ENCODE results near the gene CCND3.
A peak's percentile ranks its signal among the peaks of the same experiment; 100 is the strongest.

Gene CCND3

DNA sequence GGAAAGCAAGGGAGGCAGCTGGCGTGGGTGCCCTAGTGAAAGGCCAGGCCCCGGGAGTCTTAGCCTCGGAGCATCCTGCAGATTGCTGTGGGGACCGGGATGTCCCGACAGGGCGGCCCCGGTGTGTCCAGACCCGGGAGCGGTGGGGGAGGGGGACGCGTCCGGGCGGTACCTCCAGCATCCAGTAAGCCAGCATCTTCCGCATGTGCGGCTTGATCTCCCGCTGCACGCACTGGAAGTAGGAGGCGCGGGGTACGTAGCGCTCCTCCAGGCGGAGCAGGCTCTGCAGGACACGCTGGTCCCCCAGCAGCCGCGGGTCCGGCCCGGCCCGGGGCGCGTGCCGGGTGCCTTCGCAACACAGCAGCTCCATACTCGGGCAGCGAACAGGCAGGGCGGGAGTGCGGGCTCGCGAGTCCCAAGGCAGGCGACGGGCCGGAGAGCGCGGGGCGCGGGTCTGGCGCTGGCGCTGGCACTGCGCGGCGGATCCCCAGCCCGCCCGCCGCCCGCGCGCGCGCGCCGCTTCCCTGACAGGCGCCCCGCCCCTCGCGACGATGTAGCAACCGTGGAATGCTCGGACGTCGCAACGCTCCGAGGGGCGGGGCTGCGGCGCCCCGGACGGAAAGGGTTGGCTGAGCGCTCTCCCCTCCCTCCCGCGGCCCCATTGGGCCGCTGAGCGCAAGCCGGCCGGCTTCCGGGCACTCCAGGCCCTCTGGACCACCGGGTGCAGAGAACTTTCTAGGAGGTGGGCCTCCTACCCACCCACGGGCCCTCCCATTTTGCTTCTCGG, at the start of gene CCND3:
TSS of gene CCND3 (minus strand) at position 529 of the 787 bp plus-strand sequence. CDS start at position 370, 159 bp downstream.
- DNase-seq, result peak; percentile 32

DNA sequence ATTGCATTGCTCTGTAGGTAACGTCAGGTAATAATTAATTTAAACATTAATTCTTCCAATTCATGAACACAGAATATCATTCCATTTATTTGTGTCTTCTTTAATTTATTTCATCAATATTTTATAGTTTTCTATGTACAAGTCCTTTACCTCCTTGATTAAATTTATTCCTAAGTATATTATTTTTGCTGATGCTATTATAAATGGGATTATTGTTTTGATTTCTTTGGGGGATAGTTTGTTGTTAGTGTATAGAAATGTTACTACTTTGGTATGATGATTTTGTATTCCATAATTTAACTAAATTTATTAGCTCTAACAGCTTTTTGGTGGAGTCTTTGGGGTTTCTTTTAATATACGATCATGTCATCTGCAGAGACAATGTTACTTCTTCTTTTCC, 44.7 kb upstream of the CCND3 start:
- no peak for DNase-seq

DNA sequence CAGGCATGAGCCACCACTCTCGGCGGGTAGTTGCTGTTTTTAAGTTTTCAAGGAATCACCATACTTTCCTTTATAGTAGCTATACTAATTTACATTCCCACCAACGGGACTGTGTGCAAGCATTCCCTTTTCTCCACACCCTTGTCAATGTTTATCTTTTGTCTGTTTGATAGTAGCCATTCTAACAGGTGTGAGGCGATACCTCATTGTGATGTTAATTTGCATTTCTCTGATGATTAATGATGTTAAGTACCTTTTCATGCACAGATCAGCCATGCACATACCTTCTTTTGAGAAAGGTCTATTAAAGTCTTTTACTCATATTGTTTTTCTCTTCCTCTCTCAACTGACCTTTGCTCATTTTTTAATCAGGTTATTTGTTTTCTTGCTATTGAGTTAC, 43.0 kb upstream of the CCND3 start:
- DNase-seq, result no peak

DNA sequence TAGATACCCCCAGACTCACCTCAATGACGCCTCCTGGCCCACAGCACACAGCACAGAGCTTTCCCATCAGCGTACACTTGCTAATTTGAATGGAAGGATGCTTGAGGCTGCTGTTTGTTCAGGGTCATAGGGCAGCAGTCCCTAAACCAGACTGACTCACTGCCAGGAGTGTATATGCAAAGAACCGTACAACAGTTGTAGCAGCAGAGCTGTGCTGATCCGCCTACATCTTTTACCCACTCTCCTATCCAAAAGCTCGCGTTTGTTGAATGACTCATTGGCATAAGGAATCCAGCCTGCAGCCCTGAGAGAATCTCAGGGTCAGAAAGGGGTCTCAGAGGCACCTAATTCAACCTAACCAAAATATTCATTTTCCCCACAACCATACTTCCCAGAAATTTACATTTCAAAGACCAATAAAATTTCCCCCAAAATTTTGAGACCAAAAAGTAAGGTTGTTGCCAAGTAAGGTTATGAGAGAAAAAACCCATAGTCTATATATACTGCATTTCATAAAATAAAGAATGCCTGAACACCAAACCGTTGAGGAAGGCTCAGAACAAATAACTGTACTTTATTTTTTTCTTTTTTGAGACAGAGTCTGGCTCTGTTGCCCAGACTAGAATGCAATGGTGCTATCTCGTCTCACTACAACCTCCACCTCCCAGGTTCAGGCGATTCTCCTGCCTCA, 35.3 kb upstream of the CCND3 start:
- DNase-seq, result no peak

DNA sequence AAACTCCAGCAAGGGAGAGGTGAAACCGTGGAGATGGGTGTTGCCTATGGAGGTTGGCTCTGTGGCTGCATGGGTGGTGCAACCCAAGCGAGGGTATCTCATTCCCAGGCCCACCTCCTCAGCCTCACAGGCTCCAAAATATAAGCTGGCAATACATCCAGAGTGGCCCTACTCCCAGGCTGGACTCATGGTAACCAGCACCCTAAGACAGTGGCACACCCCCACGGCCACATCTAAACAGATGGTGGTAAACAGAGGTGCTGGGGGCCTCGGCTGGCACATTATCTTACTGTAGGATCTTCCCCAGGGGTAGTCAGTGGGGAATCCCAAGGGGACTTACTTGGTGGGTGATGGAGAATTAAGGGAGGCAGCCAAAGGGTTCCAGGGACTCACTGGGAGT, 33.7 kb upstream of the CCND3 start:
- DNase-seq, result no peak

DNA sequence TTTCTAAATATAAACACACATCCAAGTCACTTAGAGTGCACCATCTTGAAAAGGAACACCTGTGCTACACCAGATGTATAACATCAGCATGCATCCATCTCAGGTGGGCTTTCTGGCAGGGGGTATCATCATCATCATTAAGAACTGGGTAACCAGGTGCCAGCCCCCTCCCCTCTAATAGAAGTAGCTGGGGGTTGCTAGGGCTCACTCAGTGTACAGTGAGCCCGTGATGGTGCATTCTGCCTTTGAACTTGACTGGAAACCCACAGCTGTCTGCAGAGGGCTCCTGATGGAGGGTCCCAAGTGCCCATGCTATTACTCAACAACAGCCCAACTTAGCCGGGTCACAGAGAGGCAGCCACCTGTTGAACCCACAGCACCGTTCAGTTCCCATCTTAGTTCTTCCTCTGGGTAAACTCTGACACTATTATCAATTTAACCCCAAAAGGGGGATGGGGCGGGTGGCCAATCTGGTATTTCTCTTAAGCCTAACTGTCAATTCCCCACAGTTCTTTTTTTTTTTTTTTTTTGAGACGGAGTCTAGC, 32.7 kb upstream of the CCND3 start:
- DNase-seq, result no peak

DNA sequence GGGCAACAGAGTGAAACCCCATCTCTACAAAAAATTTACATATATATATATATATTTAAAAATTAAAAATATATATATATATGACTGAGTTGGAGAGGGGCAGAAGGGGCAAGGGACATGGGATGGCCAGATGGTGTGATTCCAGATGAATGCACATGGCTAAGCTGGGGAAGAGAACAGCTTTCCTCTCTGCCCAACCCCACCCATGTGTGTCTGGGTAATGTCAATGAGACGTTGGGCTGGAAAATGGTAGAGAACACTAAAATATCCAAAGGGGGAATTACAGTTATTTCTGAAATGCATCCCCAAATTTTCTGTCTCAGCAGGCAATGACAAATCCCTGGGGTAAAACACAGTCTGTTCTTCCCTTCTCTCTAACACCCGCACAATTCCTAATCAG, 31.2 kb upstream of the CCND3 start:
- no peak for DNase-seq

DNA sequence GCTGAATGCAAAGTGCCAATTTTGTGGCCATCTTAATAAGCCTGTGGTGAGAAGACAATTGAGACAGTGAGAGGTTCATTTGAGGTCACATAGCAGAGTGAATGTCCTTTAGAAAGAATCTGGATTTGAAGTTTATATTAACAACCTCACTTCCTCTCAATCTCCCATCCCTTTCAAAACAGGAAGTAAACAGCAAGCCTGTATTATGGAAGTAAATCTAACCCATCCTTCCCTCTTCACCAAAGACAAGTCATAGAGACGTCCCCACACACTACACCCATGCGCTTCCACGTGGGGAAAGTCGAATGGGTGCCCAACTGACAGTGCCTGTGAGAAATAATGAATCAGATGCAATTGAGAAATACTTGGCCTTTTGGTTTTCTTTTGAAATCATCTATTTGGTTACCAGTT, 28.8 kb upstream of the CCND3 start:
- no peak for DNase-seq

DNA sequence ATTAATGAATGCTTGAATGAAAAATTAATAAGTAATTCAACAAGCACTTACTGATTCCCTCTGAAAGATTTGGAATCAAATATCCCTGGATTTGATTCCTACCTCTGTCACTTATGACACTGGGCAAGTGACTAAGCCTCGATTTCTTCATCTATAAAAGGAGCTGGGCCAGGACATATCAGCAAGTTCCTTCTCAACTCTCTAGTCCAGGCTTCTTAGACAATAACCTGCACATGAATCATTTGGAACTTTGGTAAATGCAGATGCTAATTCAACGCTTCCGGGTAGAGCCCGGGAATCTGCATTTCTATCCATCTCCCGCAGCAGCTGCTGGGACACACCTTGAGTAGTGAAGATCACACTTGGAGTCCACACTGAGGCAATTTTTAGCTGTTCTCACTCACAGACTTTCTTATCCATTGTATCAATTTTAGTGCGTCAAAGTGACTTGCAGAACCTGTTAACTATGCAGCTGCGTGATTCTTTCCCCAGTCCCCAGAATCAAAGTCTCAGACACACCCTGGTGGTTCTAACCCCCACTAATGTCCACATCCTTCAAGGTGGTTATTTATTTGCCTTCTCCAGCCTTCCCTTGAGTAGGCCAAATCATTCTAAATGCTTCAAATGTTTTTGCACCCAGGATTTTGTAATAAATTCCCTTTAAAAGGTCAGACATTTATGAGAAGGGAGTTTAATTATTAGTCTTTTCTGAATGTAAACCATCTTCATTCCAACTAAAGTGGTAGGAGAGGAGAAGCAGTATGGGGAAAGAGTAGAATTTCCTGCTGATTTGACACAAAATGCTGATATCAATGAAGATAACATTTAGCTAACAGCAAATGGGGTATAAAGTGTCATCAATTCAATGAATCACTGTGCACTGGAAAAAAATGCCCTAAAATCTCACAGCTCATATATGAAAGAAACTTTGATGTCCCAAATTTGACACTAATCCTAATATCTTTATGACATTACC, 26.0 kb upstream of the CCND3 start:
- DNase-seq, result no peak

DNA sequence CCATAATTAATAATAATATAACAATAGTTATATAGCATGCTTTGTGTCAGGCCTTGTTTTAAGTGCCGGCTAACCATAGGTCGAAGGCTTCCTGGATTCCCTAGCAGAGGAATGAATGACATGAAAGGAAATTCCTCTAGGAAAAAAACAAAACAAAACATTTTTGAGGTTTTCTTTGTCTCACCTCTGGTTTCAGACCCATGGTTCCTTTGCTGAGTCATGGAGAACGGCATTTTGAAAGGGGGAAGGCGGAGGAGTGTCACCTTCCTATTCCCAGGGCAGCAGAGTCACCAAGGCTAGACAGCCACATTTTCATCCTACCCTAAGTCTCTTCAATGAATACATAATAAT, 25.3 kb upstream of the CCND3 start:
- DNase-seq, result no peak

DNA sequence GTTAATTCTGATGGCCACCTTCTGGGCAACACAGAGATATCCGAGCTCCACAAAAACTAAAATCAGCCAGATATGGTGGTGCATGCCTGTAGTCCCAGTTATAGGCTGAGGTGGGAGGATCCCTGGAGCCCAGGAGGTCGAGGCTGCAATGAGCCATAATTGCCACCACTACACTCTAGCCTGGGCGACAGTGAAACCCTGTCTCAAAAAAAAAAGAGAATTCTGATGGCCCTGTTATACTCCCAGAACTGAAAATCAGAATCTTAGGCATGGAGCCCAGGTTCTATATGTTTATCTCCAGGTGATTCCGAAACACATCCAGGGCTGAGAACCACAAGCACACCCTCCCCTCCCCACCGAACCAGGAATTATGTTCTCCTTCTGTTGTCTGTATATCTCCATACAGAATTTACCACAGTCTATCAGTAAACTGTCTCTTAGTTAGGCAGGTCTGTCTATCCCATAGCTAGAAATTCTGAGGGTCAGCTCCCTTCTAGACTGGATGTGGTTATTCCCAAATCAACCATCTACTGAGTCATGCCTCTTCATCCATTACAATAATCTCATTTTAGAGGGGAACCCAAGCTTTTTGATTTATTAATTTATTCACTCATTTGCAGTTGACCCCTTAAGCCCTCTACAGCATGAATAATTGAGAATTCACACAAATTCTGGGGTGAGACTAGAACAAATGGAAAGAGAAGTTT, 24.8 kb upstream of the CCND3 start:
- no peak for DNase-seq

DNA sequence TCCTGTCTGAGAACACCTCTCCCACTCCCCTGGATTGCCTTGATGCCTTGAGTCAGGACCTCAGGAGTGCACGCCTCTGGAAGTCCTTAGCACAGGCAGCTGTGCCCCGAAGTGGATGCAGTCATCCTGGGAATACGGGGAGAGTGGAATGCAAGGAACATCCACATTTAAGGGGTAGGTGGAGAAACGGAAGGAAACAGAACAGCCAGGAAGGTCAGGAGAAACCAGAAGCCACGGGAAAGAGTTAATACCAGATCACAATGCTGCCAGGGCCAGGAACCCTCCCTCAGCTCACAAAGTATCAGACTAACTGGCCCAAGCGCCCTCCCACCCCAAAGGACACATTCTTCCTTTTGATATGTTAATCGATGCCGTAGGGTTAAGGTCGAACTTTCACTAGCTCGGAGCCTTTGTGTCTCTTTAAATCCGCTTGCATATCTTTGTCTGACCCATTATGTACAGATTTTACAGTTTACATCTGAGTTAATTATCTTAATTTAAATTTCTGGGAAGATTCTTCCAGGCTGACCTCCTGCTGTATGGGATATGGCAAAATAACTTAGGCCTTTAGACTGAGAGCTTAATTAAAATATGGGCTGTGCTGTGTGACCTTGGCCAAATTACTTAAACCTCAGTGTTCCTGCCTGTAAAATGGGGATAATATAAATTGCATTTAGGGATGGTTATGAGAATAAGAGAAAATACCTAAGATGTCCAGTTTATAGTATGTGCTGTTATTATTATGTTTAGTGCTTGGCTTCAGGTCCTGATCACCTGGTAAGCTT, 24.0 kb upstream of the CCND3 start:
- DNase-seq, result no peak

DNA sequence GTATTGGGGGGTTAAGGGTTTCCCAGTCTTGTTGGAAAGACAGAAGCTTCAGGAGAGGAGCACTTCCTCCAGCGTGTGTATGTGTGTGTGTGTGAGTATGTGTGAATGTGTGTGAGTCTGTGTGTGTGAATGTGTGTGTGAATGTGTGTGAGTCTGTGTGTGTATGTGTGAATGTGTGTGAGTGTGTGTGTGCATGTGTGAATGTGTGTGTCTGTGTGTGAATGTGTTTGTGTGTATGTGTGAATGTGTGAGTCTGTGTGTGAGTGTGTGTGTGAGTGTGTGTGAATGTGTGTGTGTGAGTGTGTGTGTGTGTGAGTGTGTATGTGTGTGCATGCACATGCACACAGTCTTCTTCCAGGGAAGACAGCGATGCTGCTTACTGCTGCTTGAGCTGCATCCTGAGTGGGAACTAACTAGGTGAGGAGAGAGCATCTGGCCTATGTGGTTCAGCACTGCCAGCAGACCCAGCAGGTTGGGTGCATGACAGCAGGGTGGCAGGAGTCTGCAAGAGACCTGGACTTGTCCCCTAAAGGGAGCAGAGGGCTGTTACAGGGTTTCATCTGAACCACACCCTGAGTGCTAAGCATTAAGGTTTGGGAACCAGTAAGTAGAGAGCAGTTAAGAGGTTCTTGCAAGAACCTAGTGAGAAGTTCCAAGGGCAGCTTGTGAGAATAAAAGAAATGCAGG, 22.7 kb upstream of the CCND3 start:
- no peak for DNase-seq

DNA sequence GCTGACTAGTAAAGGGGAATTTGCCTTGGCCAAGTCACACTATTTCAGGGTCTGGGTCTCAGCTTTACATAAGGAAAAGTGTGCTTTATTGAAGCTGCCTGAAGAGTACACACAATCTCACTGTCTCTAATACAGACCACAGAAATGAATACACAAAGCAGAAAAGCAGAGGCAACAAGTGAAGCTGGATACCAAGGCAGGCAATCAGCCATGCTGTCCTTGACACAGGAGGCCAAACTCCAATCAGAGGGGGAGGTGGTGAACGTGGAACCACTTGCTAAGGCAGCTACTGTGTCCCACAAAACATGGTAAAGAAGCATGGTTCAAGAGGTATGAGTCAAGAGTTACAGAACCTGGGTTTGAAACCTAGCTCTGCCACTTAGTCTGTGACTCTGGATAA, 21.8 kb upstream of the CCND3 start:
- DNase-seq, result no peak

DNA sequence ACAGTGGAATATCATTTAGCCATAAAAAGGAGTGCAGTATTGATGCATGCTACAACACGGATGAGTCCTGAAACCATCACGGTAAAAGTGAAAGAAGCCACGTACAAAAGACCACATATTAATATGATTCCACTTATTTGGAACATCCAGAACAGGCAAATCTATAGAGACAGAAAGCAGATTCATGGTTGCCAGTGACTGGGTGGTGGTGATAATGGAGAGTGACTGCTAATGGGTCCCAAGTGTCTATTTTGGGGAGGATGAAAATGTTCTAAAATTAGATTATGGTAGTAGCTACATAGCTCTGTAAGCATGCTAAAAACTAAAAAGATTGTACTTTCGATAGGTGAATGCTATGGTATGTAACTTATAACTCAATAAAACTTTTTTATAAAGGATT, 18.4 kb upstream of the CCND3 start:
- no peak for DNase-seq

DNA sequence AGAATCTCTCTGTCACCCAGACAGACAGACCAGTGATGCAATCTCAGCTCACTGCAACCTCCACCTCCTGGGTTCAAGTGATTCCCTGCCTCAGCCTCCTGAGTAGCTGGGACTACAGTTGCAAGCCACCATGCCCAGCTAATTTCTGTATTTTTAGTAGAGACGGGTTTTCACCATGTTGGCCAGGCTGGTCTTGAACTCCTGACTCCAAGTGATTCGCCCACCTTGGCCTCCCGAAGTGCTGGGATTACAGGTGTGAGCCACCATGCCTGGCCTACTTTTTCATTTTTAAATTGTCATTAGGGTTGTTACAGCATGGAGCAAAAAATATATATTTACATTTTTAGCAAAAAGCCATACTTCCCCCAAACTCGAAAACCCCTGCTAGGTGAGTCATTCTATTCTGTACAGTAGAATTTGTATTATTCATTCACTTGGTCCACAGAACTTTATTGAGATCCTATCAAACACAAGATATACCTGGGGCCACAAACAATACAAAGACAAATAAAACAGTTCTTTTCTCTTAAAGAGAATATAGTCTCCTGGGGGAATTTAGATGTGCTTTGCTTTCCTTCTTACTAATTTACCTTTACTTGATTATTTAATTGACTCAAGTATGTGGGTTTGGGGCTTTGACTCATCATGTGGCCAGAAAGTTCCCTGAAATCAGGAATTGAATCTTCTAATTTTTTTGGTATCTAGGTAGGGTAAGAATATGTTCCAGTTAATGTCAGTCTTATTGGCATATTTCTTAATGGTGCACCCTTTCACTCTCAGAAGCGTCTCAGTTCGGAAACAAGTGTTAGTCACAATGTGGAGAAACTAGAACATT, 16.6 kb upstream of the CCND3 start:
- no peak for DNase-seq

DNA sequence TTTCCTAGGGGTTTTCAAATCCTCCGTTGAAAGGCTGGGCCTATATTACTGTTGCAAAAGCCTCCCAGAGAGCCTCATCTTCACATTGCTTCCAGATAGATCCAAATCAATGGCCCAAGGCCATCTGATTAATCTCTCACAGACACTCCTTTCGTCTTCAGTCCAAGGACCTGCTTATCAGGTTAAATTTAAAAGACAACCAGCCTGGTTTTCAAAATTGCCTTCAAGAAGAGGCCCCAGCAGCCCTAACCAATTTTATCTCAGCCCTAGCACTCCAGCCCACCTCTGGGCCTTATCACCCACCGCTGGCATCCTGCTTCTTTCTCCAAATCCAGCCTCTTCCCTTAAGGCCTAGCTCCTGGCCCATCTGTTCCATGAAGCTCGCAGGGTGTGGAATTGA, 15.5 kb upstream of the CCND3 start:
- DNase-seq, result no peak

DNA sequence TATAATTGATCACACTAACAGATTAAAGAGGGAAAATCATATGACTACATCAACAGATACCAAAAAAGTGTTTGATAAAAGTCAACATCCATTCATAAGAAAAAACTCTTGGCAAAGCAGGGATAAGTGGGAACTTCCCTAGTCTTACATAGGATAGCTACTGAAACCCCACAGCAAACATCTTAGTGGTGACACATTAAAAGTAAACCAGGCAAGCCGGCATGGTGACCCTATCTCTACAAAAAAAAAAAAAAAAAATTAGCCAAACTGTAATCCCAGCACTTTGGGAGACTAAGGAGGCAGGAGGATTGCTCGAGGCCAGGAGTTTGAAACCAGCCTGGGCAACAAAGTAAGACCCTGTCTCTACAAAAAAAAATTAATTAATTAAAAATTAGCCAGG, 13.8 kb upstream of the CCND3 start:
- DNase-seq, result no peak

DNA sequence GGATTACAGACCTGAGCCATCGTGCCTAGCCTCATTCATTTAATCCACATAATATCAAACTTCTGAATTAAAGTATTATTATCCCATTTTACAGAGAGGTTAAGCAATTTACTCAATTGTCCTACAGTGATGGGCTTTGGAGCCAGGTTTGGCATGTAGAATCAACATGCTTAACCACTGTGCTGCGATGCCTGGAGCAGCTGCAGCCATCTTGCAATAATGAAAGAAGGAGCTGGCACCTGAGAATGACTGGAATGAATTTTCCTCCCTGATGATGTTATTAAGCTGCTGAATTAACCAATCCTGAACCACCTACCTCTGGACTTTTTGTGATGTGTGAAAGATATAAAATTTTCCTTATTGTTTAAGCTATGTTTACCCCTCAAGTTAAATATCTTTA, 13.1 kb upstream of the CCND3 start:
- no peak for DNase-seq

DNA sequence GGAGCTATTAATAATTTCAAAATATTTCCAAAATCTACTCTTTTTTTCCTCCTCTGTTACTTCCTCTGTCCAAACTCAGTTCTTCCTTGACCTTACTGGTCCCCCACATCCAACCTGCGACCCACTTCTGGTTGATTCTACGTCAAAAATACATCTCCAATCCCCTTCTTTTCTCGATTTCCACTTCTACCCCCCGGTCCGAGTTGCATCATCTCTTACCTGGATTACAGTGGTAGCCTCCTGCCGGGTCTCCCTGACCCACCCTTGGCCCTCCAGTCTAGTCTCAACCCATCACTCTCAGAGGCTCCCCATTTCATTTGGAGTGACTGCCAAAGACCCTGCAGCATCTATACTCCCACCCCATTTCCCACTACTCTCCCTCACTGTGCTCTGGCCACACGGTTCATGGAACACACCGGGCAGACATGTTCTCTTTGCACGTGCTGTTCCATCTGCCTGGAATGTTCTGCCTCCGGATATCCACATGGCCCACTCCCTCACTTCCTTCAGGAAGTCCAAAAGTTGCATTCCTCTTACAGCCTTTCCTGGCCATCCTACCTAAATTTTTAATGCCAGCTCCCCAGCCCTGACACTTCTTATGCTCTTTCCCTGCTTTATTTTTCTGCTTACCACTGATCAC, 6.1 kb upstream of the CCND3 start:
- DNase-seq, result no peak
